Endothelial cell of umbilical vein (primary cell): ENCODE results near the gene CAP2. TPM values are rescaled to one million over a fixed set of nuclear protein-coding genes. Genes with fewer than 3 reads are reported as not detected.

Source experiments
- BruUV-seq: library from RNA; stranded (reverse); fragments of 400-500 nt; replicated peaks from 2 replicates; lab custom pipeline; 2021; lab: Mats Ljungman, UMichigan
- CTCF ChIA-PET: fragments of 300-600, 350-600 bp; sonication (Branson Sonifier 250); formaldehyde crosslinking; loops from one replicate; lab custom pipeline; 2021; ENCODE audit warnings: antibody characterized with exemption, inconsistent platforms; lab: Charles Lee
- POLR2A ChIA-PET: fragments of 300-600, 350-600 bp; sonication (Branson Sonifier 250); formaldehyde crosslinking; loops from one replicate; lab custom pipeline; 2021; ENCODE audit warnings: antibody characterized with exemption, inconsistent platforms; lab: Charles Lee
- DNase-seq: peaks from one replicate; pipeline ENCODE4 v3.0.0-alpha.2; 2011; ENCODE audit warnings: low read depth, low spot score
- FAIRE-seq: peaks from 2 replicates; lab custom pipeline; 2011; peaks lifted over from hg19 to GRCh38; lab: Jason Lieb, UNC
- H2AFZ ChIP-seq: 2 replicates; pipeline ENCODE4 v1.6.0; 2012; ENCODE audit warnings: low read depth, low read length, control low read depth, inconsistent platforms
- H3K27ac ChIP-seq: 2 replicates; pipeline ENCODE4 v1.5.1; 2011; ENCODE audit warnings: low read depth, mild to moderate bottlenecking, control low read depth, low read length, moderate library complexity; ENCODE audit not compliant: insufficient read depth
- H3K27me3 ChIP-seq, 2 experiments: 2 replicates each; pipeline versions ENCODE4 v1.6.0 to v1.6.1; 2011; ENCODE audit warnings: low read length in 2 of 2, mixed read lengths in 1 of 2; ENCODE audit not compliant: control insufficient read depth in 2 of 2, insufficient read depth in 2 of 2
- H3K36me3 ChIP-seq, 2 experiments: 2 replicates in 1 of 2; 3 replicates in 1 of 2; pipeline ENCODE4 v1.5.1; 2011; ENCODE audit warnings: low read length in 2 of 2, mild to moderate bottlenecking in 1 of 2, moderate library complexity in 1 of 2; ENCODE audit not compliant: control insufficient read depth in 2 of 2, insufficient read depth in 2 of 2; ENCODE audit errors: extremely low read depth in 1 of 2
- H3K4me1 ChIP-seq: 3 replicates; pipeline ENCODE4 v1.5.1; 2011; ENCODE audit warnings: mild to moderate bottlenecking, low read length; ENCODE audit not compliant: control insufficient read depth, insufficient read depth; ENCODE audit errors: extremely low read depth
- H3K4me2 ChIP-seq: 2 replicates; pipeline ENCODE4 v1.6.1; 2011; ENCODE audit warnings: low read length, control low read depth, mixed read lengths; ENCODE audit not compliant: insufficient read depth
- H3K4me3 ChIP-seq, 3 experiments: fragments of 200-600 bp in 1 of 3; sonication (generic), shearing (Covaris generic) in 1 of 3; replicated peaks in 1 of 3; 2 replicates each; pipeline ENCODE4 v1.5.1; 2011 to 2016; ENCODE audit warnings: control low read depth in 3 of 3, low read length in 3 of 3, mild to moderate bottlenecking in 2 of 3, inconsistent platforms in 1 of 3, low read depth in 1 of 3, moderate library complexity in 1 of 3; ENCODE audit not compliant: insufficient read depth in 1 of 3
- H3K79me2 ChIP-seq: 2 replicates; pipeline ENCODE4 v1.6.0; 2012; ENCODE audit warnings: low read length, inconsistent platforms; ENCODE audit not compliant: control insufficient read depth, insufficient read depth
- H3K9ac ChIP-seq: replicated peaks from 2 replicates; pipeline ENCODE3; 2011; ENCODE audit warnings: low read length, control low read depth; ENCODE audit not compliant: insufficient read depth; ENCODE audit errors: extremely low read depth
- H3K9me1 ChIP-seq: replicated peaks from 3 replicates; pipeline ENCODE4 v1.6.0; 2011; ENCODE audit warnings: mild to moderate bottlenecking, low read length; ENCODE audit not compliant: control insufficient read depth, insufficient read depth; ENCODE audit errors: extremely low read depth
- H3K9me3 ChIP-seq: replicated peaks from 2 replicates; pipeline ENCODE4 v1.5.1; 2012; ENCODE audit warnings: low read length, inconsistent platforms; ENCODE audit not compliant: control insufficient read depth, insufficient read depth
- H4K20me1 ChIP-seq: replicated peaks from 2 replicates; pipeline ENCODE3; 2011; ENCODE audit warnings: mild to moderate bottlenecking, low read length; ENCODE audit not compliant: control insufficient read depth, insufficient read depth; ENCODE audit errors: extremely low read depth
- EZH2 ChIP-seq: IDR thresholded peaks from 2 replicates; pipeline ENCODE4 v1.6.1; 2012; ENCODE audit warnings: borderline replicate concordance, low read depth, mild to moderate bottlenecking, moderate library complexity, low read length, inconsistent platforms; ENCODE audit not compliant: severe bottlenecking
- FOS ChIP-seq: IDR thresholded peaks from 2 replicates; pipeline ENCODE4 v1.6.1; 2011; ENCODE audit warnings: mild to moderate bottlenecking, low read length, moderate library complexity, borderline replicate concordance; ENCODE audit not compliant: insufficient read depth
- GATA2 ChIP-seq: IDR thresholded peaks from 2 replicates; pipeline ENCODE4 v1.7.0; 2011; ENCODE audit warnings: low read depth, mild to moderate bottlenecking, moderate library complexity, mixed read lengths, low read length; ENCODE audit not compliant: insufficient read length, insufficient read depth
- JUN ChIP-seq: IDR thresholded peaks from 2 replicates; pipeline ENCODE4 v1.6.1; 2011; ENCODE audit warnings: borderline replicate concordance, low read depth; ENCODE audit not compliant: insufficient read length, insufficient read depth
- MAX ChIP-seq: IDR thresholded peaks from 2 replicates; pipeline ENCODE4 v1.6.1; 2011; ENCODE audit not compliant: insufficient read depth, insufficient read length
- MYC ChIP-seq: IDR thresholded peaks from one replicate; pipeline ENCODE4 v1.6.1; 2011; ENCODE audit warnings: mild to moderate bottlenecking, low read depth, low read length
- POLR2A ChIP-seq: IDR thresholded peaks from 2 replicates; pipeline ENCODE4 v1.6.1; 2012; ENCODE audit warnings: low read depth, mild to moderate bottlenecking, control low read depth, low read length
- POLR2AphosphoS5 ChIP-seq: IDR thresholded peaks from 2 replicates; pipeline ENCODE4 v1.6.1; 2012; ENCODE audit warnings: low read depth, mild to moderate bottlenecking, control low read depth, low read length, moderate library complexity; ENCODE audit not compliant: insufficient read depth
- dilution Hi-C: fragments of 300-500 bp; cut with MboI; formaldehyde crosslinking; loops from one replicate; pipeline ENCODE4 v1.15.0; 2019; ENCODE audit warnings: low sequenced_read_pairs; ENCODE audit not compliant: extremely low pct_ligation_motif_present
- intact Hi-C: fragments of 100-400 bp; cut with micrococcal nuclease; formaldehyde crosslinking; loops from one replicate; pipeline ENCODE4 v1.10.0; 2022
- polyA plus RNA-seq, 4 experiments: library from polyadenylated mRNA; depleted of rRNA in 3 of 4; stranded (reverse) in 3 of 4; unstranded in 1 of 4; fragments of >200 nt; gene quantifications; 2 replicates each; pipeline versions ENCODE4 v1.2.1 to v1.2.3, GENCODE V29; 2011 to 2012; ENCODE audit warnings: missing spikeins in 1 of 4
- total RNA-seq: library from RNA; stranded (reverse); gene quantifications from 2 replicates; pipeline ENCODE4 v1.2.3, GENCODE V29; 2021
- TF ChIP-seq, protein P1 (sequence below), 2 donors: IDR thresholded peaks; 1 replicate in 1 of 2; 2 replicates in 1 of 2; pipeline ENCODE4 v1.5.1; 2011; ENCODE audit warnings: low read length in 2 of 2, mild to moderate bottlenecking in 2 of 2, moderate library complexity in 2 of 2, control low read depth in 1 of 2, inconsistent platforms in 1 of 2, low read depth in 1 of 2; ENCODE audit not compliant: insufficient read depth in 1 of 2; ENCODE audit errors: extremely low read depth in 1 of 2

CAP2 gene
- total and polyA plus RNA-seq, 2 donors (not counting 3 experiments of a cell fraction or from before 2014, with no cell fraction given): 12.2 to 21.3 TPM

DNA sequence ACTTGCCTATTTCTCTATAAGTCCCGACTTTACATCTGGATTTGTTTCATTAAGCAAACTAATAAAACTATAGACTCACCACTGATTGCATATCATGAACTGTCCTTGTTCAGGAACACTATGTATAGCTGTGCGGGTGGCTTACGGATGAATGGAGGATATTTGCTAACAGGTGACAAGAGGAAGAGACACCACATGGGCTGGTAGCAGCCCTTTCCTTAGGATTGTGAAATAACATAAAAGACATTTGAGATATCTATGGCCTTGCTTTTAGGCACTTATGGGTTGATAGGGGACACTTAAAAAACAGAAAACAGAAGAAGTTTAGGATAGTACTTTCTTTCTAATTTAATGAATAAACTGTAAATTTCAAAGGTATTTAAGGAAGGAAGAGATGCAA, 5.0 kb upstream of the CAP2 start:
- H3K79me2 ChIP-seq: no peaks in the 10 kb centered on the region
- H3K27ac ChIP-seq: no peak overlapping the region
- H2AFZ ChIP-seq: no peak overlapping the region
- H3K9ac ChIP-seq: no peak overlapping the region
- CTCF ChIA-PET: no interaction called here
- TF ChIP-seq FOS (no peak), POLR2AphosphoS5 (no peak), POLR2A (no peak), MYC (no peak), EZH2 (no peak), GATA2 (no peak), JUN (no peak), MAX (no peak)
- TF ChIP-seq, protein P1, sequence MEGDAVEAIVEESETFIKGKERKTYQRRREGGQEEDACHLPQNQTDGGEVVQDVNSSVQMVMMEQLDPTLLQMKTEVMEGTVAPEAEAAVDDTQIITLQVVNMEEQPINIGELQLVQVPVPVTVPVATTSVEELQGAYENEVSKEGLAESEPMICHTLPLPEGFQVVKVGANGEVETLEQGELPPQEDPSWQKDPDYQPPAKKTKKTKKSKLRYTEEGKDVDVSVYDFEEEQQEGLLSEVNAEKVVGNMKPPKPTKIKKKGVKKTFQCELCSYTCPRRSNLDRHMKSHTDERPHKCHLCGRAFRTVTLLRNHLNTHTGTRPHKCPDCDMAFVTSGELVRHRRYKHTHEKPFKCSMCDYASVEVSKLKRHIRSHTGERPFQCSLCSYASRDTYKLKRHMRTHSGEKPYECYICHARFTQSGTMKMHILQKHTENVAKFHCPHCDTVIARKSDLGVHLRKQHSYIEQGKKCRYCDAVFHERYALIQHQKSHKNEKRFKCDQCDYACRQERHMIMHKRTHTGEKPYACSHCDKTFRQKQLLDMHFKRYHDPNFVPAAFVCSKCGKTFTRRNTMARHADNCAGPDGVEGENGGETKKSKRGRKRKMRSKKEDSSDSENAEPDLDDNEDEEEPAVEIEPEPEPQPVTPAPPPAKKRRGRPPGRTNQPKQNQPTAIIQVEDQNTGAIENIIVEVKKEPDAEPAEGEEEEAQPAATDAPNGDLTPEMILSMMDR (IDR thresholded peaks at IDR 0.05; ENCODE audit: extremely low read depth in 1 of 2, insufficient read depth in 1 of 2, low read depth in 1 of 2, low read length in 2 of 2): no peak
- no peak for DNase-seq
- no peaks in the 10 kb centered on the region for H3K9me3 ChIP-seq
- dilution Hi-C loops (no loop called here), intact Hi-C loops (loop anchor here (5.0 kb wide), 1 partner anchor 879 kb away; no protein-coding TSS in a partner anchor)
- BruUV-seq: no TSS peak
- no peaks in the 10 kb centered on the region for H4K20me1 ChIP-seq
- no peak overlapping the region for H3K4me2 ChIP-seq
- POLR2A ChIA-PET: no interaction called here
- no peaks in the 10 kb centered on the region for H3K27me3 ChIP-seq
- no peaks in the 10 kb centered on the region for H3K36me3 ChIP-seq
- H3K9me1 ChIP-seq: no peaks in the 10 kb centered on the region
- no peak overlapping the region for H3K4me3 ChIP-seq
- no peak for FAIRE-seq
- H3K4me1 ChIP-seq: peaks cover 5% of the 10 kb centered on the region
